Suppressor macrophage treated with lipopolysaccharide for 1 hour (primary cell): ENCODE data around the gene FHOD3.

Experiments
- DNase-seq, 3 donors: peaks; one replicate each; pipeline ENCODE4 v3.0.0-alpha.2; 2020 to 2022

The FHOD3 gene

DNA sequence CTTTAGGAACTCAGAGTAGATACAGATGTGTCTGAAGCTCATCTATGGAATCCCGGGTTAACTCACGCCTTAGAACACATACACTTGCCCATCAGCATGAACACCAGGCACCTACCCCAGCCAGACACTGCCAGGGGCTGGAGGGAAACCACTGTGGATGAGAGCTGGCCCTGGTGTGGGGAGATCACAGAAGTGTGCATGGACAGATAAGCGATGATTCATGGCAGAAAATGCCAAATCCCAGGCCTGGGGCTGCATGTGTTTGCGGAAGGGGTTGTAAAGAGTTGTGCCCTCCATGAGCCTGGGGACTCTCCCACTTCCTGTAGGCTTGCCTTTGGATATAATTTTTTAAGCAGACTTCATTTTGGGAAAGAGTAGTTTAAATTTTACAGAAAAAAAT is 193.4 kb downstream of the FHOD3 start:
- DNase-seq: no peak

DNA sequence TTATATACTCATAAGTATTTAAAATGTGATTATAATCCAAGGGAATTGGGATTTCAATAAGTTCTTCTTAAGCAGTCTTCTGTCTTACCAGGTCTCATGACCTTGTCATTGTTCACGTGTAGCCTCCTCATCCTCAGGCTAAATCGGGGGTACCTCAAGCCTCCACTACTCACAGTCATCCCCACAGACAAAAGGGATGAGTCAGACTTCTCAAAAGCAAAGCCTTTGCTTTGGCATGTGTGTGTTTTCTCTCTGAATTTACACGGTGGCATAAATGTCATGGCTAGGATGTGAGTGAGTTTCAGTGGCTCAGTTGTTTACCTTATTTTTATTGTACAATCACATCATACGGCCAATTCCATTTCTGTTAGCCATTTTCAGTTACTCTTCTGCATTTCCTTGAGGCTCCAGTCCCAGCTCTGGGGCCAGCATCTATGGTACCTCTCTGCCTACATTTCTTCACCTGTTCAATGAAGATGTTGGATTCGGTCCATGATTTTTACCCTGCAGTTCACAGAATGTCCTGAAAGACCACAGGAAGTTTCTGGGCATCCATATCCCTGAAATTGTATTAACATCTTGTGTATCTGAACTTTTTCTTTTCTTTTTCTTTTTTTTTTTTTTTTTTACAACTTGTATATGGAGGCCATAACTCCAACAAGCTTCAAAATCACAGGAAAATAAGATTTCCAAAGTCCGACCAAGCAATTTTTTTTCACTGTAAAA is 195.3 kb downstream of the FHOD3 start:
- DNase-seq: no peak

DNA sequence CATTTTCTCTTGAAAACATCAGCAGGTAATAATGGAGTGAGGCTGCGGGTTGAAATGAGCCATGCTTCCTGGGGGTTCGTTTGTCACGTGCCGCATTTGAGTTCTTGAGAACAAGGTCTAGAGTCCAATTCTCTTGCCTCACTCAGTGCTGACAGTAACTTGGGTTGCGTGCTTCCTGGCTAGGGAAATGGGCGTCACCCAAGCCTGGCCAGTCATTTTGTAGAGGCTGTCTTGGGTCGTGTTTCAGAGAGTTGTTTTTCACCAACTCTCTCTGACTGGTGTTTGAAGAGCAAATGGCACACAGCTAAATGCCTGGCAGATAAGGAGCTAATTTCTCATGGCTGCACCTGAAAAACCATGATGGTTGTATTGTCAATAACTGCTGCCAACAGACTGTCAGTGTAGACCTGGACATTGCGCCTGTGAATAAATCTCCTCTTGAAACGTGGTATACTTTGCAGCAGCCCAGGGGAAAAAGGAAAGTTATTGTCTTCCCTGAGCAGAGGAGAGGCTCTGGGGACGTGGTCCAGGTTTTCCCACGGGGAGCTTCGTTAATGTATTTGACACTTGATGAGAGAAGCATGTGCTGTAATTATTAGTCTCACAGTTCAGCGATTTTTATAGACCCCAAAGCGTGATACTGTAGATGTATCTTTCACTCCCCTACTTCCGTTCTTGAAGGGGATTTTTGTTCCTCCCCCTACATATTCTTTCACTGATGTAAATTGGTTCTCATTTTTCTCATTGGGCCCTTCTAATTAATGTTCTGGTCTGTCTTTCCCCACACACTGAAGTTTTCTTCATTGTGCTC is 196.0 kb downstream of the FHOD3 start:
- no peak for DNase-seq

DNA sequence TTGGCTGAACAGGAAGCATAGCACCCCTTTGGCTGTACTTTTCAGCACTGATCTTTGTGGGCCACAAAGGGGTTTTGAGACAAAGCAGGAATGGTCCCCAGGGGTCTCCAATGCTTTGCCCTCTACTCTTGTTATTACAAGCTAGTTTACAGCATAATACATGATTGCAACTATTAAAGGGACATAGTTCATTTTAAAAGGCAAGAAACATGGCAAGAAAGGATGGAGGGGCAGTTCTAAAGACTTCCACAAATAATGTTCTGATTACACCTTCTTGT is 196.6 kb downstream of the FHOD3 start:
- DNase-seq: no peak

DNA sequence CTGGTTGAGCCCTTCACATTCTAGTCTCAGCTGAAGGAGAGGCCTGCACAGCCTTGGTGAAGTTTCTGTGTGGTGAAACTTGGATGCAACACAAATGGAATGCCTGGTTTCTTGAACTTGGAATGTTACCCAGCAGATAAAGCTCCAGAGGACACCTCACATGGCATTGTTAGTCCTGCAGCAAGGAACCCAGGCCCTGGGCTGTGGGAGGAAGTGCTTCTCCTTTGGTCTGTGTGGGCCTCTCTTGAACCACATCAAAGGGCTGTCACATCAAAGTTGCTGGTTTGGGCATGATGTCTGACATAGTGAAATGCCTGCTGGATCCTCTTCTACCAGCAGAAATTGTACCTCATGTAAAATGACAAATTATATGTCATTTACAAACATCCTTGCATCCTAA is 198.5 kb downstream of the FHOD3 start:
- DNase-seq: no peak

DNA sequence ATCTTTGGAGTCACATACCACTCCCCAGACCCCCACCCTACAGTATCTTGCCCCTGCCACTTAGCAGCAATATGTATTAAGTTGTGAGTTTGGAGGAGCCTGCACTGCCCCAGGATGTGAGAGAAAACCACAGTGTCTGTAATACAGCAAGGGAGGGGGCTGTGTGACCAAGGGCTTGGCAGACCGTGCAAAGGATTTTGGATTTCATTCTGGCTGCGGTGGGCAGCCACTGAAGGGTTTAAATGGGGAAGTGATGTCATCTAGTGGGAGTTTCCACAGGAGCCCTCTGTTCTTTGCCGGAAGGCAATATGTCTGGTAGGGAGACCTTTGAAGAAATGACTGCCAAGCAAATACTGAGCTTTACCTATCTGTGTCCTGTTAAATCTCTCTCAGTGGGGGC is 202.4 kb downstream of the FHOD3 start:
- peak in 2 of 3 donors; percentile 8 to 16 for DNase-seq

DNA sequence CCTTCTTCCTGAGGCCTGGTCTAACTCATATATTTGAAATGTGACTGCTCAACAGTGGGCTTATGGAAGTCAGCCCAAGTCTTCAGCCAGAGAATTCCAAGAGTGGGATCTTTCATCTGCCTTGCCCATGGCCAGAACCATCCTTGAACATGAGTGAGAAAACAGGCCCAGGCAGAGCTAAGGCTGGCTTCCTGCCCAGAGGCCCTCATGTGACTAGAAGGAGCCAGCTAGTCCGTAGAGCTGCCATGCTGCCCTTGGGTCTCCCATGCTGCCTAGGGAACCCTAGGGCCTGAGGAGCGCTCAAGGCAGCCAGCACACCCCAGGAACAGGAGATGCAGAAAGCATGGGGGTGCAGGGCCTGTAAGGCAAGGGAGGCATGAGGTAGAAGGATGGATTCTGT is 203.6 kb downstream of the FHOD3 start:
- no peak for DNase-seq

DNA sequence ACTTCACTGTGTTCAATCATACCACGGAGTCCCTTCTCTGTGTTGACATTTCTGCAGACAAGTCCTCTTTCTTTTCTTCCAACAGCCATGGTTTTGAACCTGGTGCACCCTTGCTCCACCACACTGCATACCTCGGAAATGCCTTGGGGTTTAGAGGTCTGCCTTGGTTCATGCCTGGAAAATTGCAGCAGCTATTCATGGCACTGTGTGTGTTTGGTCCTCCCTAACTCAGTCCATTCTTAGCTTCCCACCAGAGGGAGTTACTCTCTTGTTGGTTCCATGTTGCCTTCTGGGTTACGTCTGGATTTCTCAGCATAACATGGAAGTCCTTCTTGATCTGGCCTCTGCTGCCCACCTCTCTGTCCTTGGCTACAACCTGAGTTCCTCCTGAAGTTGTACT is 206.0 kb downstream of the FHOD3 start:
- no peak for DNase-seq

DNA sequence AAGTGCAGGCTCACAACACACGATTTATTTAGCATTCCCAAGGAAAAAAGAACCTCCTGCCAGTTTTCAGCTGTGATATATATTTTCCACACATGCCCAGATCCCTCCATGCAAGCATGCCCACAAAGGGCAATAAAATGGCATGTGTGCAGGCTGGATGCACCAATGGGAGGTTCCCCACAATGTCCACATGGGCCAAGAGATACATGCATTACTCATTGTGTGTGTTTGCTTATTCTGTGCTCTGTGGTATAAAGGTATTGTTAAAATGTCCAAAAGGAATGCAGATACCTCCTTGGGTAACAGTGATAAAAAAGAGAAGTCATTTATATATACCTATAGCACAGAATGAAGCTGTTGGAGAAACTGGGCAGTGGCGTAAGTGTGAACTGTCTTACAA is 207.4 kb downstream of the FHOD3 start:
- no peak for DNase-seq

DNA sequence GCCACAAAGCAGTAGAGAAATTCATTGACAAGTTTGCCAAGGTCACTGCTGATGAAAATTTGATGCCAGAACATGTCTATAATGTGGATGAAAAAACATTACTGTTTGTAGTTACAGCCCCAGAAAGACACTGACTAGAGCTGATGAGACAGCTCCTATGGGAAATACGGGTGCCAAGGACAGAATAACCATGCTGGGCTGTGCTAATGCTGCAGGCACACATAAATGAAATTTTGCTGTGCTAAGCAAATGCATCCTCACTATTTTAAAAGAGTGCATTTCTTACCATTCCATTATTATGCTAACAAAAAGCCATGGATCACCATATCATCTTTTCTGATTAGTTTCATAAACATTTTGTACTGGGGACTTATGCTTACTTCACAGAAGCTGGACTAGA is 208.2 kb downstream of the FHOD3 start:
- DNase-seq: no peak

DNA sequence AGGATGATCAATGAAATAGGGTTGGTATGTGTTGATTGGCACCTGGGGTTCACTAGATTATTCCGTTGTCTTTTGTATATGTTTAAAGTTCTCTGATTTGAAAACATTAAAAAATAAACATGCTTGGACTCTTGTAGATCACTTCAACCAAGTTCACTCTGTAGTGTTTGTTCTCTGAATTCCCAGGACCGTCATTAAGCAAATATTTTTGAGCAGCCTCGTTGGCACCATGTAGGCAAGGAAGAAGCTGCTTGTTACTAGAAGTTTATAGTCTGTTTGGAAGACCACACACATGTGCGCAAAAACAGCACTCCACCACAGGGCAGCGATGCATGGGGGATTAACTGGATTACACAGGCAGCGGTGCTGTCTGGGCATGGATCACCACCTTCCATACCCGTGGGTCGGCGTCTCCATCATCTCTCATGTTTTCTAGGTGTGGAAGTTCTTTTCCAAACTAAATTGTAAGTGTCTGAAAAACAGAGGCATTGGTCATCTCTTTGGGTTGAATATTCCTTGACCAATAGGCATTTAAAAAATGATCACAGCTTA is 212.2 kb downstream of the FHOD3 start:
- DNase-seq: no peak

DNA sequence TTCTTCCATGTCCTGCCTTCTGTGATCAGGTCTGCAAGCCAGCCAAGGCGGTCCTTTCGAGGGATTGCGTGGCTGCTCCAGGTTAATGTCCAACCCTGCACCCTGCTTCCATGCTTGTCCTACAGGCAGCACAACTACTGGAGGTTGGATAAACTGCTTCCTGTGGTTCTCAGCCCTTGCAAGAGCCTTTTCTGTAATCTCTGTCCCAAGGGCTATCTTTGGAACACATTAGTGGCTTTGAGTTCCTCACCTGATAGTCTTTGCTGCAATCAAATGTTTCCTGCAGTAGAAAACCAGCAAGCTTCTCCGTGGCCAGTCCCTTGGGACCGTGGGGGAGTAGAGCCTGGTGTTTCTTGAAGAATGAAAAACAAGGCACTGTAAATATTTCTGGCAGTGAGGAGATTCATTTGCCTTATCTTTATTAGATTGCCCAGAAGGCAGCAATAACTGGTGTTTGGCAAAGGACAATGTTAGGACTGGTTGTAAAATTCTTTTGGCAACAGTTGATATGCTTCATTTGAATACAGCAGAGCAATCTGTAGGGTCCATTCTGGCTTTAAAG is 214.4 kb downstream of the FHOD3 start:
- no peak for DNase-seq

DNA sequence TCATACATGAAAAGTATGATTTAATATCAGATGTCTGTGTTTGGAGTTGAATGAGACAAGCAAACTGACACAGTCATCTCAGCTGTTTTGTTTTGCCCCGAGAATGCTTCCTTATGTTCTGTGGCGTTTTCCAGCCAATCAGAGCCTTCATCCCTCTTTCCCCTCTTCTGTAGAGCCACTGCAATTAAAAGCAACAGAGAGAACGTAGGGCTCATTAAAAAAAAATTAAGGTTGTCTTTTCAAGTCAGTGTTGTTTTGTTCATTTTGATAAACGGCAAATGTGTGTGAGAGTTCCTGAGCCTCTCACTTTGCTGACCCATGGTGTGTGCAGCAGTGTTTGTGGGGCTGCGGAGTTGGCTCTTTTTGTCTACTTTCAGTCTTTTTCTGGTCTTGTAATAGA is 216.0 kb downstream of the FHOD3 start:
- DNase-seq: no peak

DNA sequence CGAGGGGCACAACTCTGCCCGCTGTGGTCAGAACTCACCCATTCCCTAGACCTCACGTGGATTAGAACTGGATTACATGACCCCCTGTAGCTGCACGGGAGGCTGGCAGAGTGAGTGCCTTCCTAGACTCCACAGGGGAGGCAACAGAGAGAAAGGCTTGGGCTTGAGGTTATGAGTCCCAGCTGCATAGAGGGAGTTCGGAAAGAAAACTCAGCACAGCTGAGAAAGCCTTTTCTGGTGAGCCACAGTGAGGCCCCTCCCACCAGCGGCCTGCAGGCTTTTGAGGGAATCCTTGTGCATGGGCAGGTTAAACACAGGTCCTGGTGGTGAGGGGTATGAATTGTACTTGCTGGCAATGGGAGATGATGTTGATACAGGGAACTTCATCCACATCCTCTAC is 217.3 kb downstream of the FHOD3 start:
- no peak for DNase-seq

DNA sequence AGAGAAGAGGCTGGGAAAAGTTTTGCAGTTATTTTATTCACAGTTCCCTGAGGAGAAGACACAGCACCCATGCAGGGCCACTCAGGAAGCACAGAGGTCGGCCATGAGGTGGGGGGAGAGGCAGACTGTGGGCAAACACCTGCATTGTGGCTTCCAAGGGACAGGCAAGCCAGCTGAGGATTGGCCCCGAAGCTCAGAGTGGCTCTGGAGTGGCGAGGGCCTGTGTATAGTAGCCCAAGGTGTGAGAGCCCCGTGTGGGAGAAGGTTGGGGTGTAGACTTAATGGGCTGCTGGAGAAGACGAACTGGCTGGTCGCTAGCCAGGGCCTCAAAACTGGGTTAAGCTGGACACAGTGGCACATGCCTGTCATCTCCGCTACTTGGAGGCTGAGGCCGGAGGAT is 218.7 kb downstream of the FHOD3 start:
- DNase-seq: no peak

DNA sequence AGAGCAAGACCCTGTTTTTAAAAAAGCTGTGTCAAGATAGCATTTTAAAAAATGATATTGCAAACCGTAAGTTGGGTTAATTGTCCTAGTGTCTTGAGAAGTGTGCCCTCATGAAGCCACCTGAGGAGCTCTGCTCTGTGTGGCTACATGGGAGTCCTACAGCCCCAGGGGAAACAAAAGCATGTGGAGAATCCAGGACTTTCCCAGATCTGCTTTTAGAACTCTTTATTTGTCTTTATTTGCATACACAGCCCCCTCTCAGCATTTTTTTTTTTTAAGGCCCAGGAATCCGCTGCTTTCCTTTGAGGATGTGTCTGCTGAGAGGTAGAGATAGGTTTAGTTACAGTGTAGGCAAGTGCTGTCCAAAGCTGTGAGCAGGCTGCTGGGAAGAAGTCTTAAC is 219.2 kb downstream of the FHOD3 start:
- no peak for DNase-seq

DNA sequence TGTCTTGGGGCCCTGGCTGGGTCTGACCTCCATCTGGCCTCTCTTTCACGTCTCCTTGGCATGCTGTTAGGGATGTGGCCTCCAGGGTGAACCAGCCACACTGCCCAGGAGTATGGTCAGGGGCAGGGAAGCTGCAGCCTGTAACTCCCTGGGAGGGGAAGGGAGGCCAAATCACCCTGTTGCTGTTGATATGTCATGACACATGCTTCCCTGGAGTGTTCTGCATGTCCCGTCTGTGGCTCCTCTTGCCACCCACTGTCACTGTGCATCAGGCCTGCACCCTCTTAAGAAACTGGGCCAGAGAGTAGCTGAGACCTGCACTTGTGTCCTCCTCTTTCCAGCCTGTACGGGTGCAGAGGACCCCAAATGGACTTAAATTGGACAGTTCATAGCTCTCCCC is 221.3 kb downstream of the FHOD3 start:
- no peak for DNase-seq

DNA sequence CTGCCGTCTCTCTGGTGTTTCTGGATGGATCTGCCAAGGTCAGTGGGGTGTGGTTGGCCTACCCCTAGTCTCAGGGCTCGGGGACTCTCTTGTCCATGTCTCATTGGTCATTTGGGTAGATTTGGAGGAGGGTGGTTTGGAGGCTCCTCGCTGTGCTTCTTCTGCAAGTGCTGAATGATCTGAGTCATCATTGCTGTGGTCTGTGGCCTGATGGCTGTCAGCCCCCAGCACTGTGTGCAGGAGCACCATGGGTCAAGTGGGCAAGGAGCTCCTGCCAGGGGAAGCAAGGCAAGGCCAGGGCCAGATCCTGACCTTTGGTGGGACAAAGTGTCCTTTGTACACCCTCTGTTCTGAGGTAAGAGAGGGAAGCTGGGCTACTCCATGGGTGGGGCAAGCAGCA is 221.8 kb downstream of the FHOD3 start:
- no peak for DNase-seq

DNA sequence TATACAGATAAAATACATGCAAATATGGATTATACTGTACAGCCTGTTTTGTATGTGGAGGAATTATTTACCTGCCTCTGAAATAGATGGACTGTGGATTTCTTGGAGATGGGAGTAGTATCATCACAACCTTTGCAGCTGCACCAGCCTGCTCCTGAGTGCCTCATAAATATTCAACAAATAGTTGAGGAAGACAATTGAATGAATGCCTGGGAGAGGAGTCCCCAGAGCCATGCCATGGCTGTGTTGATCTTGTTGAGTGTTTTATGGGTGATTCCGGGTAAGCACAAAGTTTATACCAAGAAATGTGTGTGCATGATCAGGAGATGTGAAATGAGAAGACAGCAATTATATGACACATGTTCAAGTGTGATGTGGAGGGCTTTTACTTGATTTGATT is 225.0 kb downstream of the FHOD3 start:
- no peak for DNase-seq

DNA sequence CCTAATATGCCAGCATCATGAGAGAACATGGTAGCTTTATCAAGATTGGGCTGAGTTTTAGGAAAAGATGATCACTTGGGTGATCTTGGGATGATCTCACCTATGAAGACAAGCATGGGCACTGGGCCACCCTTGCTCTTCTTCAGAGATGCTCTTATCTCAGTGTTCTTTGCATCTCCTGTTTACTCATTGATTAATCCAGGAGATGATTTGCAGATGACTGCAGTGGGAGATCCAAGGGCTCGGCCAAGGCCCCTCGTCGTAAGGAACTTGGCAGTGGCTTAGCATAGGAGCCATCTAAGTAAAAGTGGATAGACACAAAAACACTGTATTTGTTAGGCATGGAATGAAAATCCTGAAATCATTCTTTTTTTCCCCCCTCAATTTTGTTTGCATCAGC is 228.4 kb downstream of the FHOD3 start:
- DNase-seq: no peak

DNA sequence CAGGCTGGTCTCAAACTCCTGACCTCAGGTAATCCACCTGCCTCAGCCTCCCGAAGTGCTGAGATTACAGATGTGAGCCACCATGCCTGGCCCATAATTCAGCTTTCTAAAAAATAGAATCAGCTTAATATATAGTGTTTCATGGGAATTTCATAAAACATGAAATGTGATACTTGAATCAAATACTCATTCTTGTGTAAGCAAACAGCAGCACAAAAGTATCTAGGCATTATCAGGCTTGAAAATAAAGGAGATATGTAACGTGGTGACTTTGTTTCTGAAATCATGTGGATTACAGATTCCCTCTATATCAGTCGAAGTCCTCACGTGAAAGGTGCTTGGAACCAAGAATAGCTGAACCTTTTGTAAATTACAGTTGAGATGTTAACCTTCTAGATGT is 229.1 kb downstream of the FHOD3 start:
- no peak for DNase-seq

DNA sequence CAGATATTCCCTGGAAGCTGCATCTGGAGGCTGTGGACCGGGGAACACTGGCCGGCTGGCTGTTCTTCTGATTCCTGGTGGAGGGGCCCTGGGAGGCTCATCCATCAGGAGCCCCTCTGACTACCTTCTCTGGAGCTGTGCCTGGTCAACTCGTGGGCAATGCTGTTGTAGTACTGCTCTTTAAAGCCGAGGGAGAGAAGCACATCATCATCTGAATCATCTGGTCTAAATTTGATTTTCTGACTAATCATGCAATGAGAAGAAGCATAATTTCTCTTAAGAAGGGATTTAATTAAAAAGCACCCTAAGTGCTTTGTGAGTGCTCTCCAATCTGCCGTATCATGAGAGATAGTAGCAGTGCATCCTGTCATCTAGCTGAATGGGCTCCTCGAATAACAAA is 229.5 kb downstream of the FHOD3 start:
- no peak for DNase-seq

DNA sequence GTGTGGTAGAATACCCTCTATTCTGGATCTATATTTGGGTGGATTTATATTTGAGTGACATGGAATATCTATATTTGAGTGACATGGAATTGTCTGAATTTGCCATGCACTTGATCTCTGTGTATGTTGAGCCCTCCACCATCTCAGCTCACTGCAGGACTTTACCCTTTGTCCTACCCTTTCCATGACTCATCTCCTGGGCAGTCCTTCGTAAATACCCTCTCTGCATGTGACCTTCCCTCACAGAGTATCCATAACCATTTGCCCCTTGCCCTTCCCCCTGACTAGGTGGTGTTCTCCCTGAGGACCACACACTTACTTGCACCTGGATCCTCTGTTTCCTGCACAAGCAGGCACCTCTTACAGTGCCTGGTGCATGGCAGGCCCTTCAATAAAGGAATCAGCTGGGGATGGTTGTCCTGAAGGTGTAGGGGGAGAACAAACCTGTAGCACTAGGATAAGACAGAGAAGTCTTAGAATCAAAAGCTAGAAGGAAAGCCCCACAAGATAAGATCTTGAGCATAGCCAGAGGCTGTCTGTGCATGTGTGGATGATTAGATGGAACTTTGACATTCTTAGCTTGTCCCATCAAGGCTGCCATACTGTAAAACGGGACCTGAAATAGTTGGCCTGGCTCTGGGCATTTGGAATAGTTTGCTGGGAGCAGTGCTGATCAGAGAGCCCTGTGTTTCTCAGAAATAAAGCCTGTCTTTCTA is 230.4 kb downstream of the FHOD3 start:
- DNase-seq: no peak

DNA sequence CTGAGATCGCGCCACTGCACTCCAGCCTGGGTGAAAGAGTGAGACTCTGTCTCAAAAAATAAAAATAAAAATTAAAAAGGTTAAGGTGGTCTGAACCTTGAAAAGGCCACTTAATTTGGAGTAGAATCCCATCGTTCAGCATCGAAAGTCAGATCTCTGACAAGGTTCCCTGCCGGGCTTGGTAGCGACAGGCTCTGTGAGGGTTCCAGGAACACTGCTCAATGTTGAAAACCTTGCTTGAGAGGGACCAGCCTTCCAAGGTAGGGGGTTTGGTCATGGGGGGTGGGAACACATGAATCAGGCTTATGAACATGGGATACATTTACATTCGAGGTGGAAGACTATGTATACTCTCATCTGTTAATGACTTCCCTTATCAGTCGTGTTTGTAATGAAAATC is 232.2 kb downstream of the FHOD3 start:
- no peak for DNase-seq
